Activated T-cell treated with anti-CD3 and anti-CD28 coated beads, Interleukin-2, amount 50 U/mL, for 4 hours (primary cell): Measurements from ENCODE around the gene SNRNP27. TPM values are rescaled to one million over a fixed set of nuclear protein-coding genes. Genes with fewer than 3 reads are reported as not detected.

Source experiments
- ATAC-seq, 2 donors: fragments of 200-7000 bp; cut with Tn5 transposase; one replicate each; pipeline ENCODE4 v1.10.0; 2021
- DNase-seq: peaks from one replicate; pipeline ENCODE4 v3.0.0-alpha.2; 2020
- H3K27me3 Mint-ChIP-seq: one replicate; pipeline ENCODE4 v1.8.0; 2021; ENCODE audit warnings: low read depth, mixed read lengths
- H3K36me3 Mint-ChIP-seq: one replicate; pipeline ENCODE4 v1.8.0; 2022; ENCODE audit warnings: mixed read lengths; ENCODE audit not compliant: insufficient read depth
- H3K4me1 Mint-ChIP-seq: one replicate; pipeline ENCODE4 v1.8.0; 2021; ENCODE audit warnings: low read depth, mixed read lengths
- H3K4me3 Mint-ChIP-seq: one replicate; pipeline ENCODE4 v1.8.0; 2021; ENCODE audit warnings: mild to moderate bottlenecking, moderate library complexity, mixed read lengths
- H3K9me3 Mint-ChIP-seq: one replicate; pipeline ENCODE4 v1.8.0; 2021; ENCODE audit warnings: mixed read lengths
- total RNA-seq, 3 donors: library from RNA; stranded (reverse); gene quantifications; one replicate each; pipeline ENCODE4 v1.2.1, GENCODE V29; 2021

Gene SNRNP27
- total RNA-seq, 3 donors from 2014 or later, result 57.4 to 77.1 (median 75.4) TPM

GRCh38 chr2:69902213-69902922, 8.6 kb downstream of the SNRNP27 start:
- H3K4me1 Mint-ChIP-seq, result peaks cover 42% of the 10 kb centered on the region
- ATAC-seq (peak; percentile 35 to 41), DNase-seq (no peak)
- H3K36me3 Mint-ChIP-seq, result peaks cover 31% of the 10 kb centered on the region
- peak overlapping the region; percentile 72 for H3K4me3 Mint-ChIP-seq
- no peaks in the 10 kb centered on the region for H3K9me3 Mint-ChIP-seq
- no peaks in the 10 kb centered on the region for H3K27me3 Mint-ChIP-seq

- DNase-seq (no peak), ATAC-seq (no peak)
- Mint-ChIP-seq H3K4me1 (peaks cover 18% of the 10 kb centered on the region), H3K27me3 (no peaks in the 10 kb centered on the region), H3K36me3 (peaks cover 33% of the 10 kb centered on the region), H3K9me3 (no peaks in the 10 kb centered on the region), H3K4me3 (no peak overlapping the region)
Measured at GRCh38 chr2:69907216-69907615, 13.5 kb downstream of the SNRNP27 start.

- Mint-ChIP-seq H3K9me3 (no peaks in the 10 kb centered on the region), H3K4me1 (peaks cover 24% of the 10 kb centered on the region), H3K4me3 (no peak overlapping the region), H3K36me3 (peaks cover 19% of the 10 kb centered on the region), H3K27me3 (no peaks in the 10 kb centered on the region)
- no peak for ATAC-seq
- no peak for DNase-seq
Measured at GRCh38 chr2:69911985-69912563, 18.3 kb downstream of the SNRNP27 start.

- peak overlapping the region; percentile 83 for H3K4me3 Mint-ChIP-seq
- ATAC-seq (peak; percentile 92 to 94), DNase-seq (peak; percentile 31)
- peaks cover 15% of the 10 kb centered on the region for H3K36me3 Mint-ChIP-seq
- H3K4me1 Mint-ChIP-seq, result peaks cover 36% of the 10 kb centered on the region
- H3K27me3 Mint-ChIP-seq, result no peaks in the 10 kb centered on the region
- no peaks in the 10 kb centered on the region for H3K9me3 Mint-ChIP-seq
Measured at GRCh38 chr2:69914164-69914949, 20.6 kb downstream of the SNRNP27 start.

GRCh38 chr2:69914950-69915945, 21.5 kb downstream of the SNRNP27 start, which contains the start of gene MXD1:
MXD1 (plus strand) TSS chr2:69915109; CDS start chr2:69915331, 222 bp downstream.
- ATAC-seq, result no peak
- Mint-ChIP-seq H3K27me3 (no peaks in the 10 kb centered on the region), H3K36me3 (peaks cover 12% of the 10 kb centered on the region), H3K4me3 (peak within 1 kb of the TSS; percentile 83), H3K9me3 (no peaks in the 10 kb centered on the region), H3K4me1 (peaks cover 36% of the 10 kb centered on the region)
- DNase-seq, result peak; percentile 99

- ATAC-seq (no peak), DNase-seq (no peak)
- Mint-ChIP-seq H3K4me3 (peak overlapping the region; percentile 79), H3K36me3 (peaks cover 17% of the 10 kb centered on the region), H3K27me3 (no peaks in the 10 kb centered on the region), H3K4me1 (peaks cover 36% of the 10 kb centered on the region), H3K9me3 (no peaks in the 10 kb centered on the region)
Measured at GRCh38 chr2:69916106-69916505, 22.4 kb downstream of the SNRNP27 start.

- DNase-seq (no peak), ATAC-seq (no peak)
- peaks cover 30% of the 10 kb centered on the region for H3K4me1 Mint-ChIP-seq
- peaks cover 23% of the 10 kb centered on the region for H3K36me3 Mint-ChIP-seq
- no peak overlapping the region for H3K4me3 Mint-ChIP-seq
- no peaks in the 10 kb centered on the region for H3K9me3 Mint-ChIP-seq
- no peaks in the 10 kb centered on the region for H3K27me3 Mint-ChIP-seq
Measured at GRCh38 chr2:69917852-69918251, 24.1 kb downstream of the SNRNP27 start.

GRCh38 chr2:69918401-69918800, 24.6 kb downstream of the SNRNP27 start:
- no peaks in the 10 kb centered on the region for H3K9me3 Mint-ChIP-seq
- H3K27me3 Mint-ChIP-seq, result no peaks in the 10 kb centered on the region
- DNase-seq, result no peak
- H3K36me3 Mint-ChIP-seq, result peaks cover 22% of the 10 kb centered on the region
- H3K4me3 Mint-ChIP-seq, result no peak overlapping the region
- no peak for ATAC-seq
- H3K4me1 Mint-ChIP-seq, result peaks cover 28% of the 10 kb centered on the region

- no peaks in the 10 kb centered on the region for H3K9me3 Mint-ChIP-seq
- DNase-seq (no peak), ATAC-seq (no peak)
- H3K27me3 Mint-ChIP-seq, result no peaks in the 10 kb centered on the region
- H3K4me1 Mint-ChIP-seq, result peaks cover 8% of the 10 kb centered on the region
- H3K36me3 Mint-ChIP-seq, result peaks cover 28% of the 10 kb centered on the region
- H3K4me3 Mint-ChIP-seq, result no peak overlapping the region
Measured at GRCh38 chr2:69923116-69923515, 29.4 kb downstream of the SNRNP27 start.

- Mint-ChIP-seq H3K27me3 (no peaks in the 10 kb centered on the region), H3K4me3 (no peak overlapping the region), H3K4me1 (peaks cover 14% of the 10 kb centered on the region), H3K36me3 (peaks cover 24% of the 10 kb centered on the region), H3K9me3 (no peaks in the 10 kb centered on the region)
- no peak for ATAC-seq
- DNase-seq, result no peak
Measured at GRCh38 chr2:69926849-69927515, 33.2 kb downstream of the SNRNP27 start.

GRCh38 chr2:69931832-69932595, 38.3 kb downstream of the SNRNP27 start:
- no peak for DNase-seq
- Mint-ChIP-seq H3K4me1 (peaks cover 33% of the 10 kb centered on the region), H3K27me3 (no peaks in the 10 kb centered on the region), H3K4me3 (no peak overlapping the region), H3K36me3 (peaks cover 45% of the 10 kb centered on the region), H3K9me3 (no peaks in the 10 kb centered on the region)
- peak; percentile 16 to 23 for ATAC-seq

GRCh38 chr2:69932596-69932922, 38.8 kb downstream of the SNRNP27 start:
- H3K4me3 Mint-ChIP-seq, result no peak overlapping the region
- ATAC-seq (peak; percentile 33 to 42), DNase-seq (no peak)
- H3K27me3 Mint-ChIP-seq, result no peaks in the 10 kb centered on the region
- no peaks in the 10 kb centered on the region for H3K9me3 Mint-ChIP-seq
- peaks cover 33% of the 10 kb centered on the region for H3K4me1 Mint-ChIP-seq
- peaks cover 44% of the 10 kb centered on the region for H3K36me3 Mint-ChIP-seq
